Measurements from ENCODE around the gene UGT3A1. TPM values are rescaled to one million over a fixed set of nuclear protein-coding genes. Genes with fewer than 3 reads are reported as not detected.
A peak's percentile ranks its signal among the peaks of the same experiment; 100 is the strongest.

UGT3A1 gene
- total RNA-seq, 2 donors from 2014 or later = not detected

- DNase-seq (ENCODE audit: low spot score) = no peak
- Histone ChIP-seq H3K36me3 (no peaks in the 10 kb centered on the region), H3K9me3 (no peaks in the 10 kb centered on the region), H3K27me3 (replicated peaks; ENCODE audit: insufficient read depth) (no peaks in the 10 kb centered on the region), H3K4me3 (no peak overlapping the region), H3K27ac (no peak overlapping the region), H3K4me1 (ENCODE audit: control insufficient read depth in 1 of 2, low read depth in 2 of 2) (no peaks in the 10 kb centered on the region)
- ATAC-seq (ENCODE audit: insufficient number of reproducible peaks, low FRiP score, low read depth) = no peak
- no peak for TF ChIP-seq CTCF (IDR thresholded peaks at IDR 0.05)
Observed at GRCh38 chr5:35947085-35947484, 44.1 kb downstream of the UGT3A1 start.

DNA sequence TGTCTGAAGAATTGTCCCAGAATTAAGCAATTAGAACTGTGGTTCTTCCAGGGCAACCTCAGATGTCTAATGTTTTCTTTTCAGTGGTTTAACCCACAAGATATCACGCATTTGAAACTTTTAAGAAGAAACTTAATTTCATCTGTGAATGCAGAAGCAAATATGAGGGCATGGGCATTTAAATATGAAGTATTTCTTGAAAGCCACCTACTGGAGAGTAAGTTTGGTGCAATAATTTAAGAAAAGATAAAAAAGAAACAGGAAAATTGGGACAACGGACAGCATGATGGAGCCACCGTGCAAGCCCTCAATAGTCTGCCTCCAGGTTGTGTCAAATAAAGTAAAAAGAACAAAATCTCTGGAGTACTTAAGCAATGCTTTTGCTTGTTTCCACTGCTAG is 51.6 kb downstream of the UGT3A1 start:
- Histone ChIP-seq H3K4me3 (no peak overlapping the region), H3K9me3 (no peaks in the 10 kb centered on the region), H3K27ac (no peak overlapping the region), H3K4me1 (ENCODE audit: control insufficient read depth in 1 of 2, low read depth in 2 of 2) (no peaks in the 10 kb centered on the region), H3K27me3 (replicated peaks; ENCODE audit: insufficient read depth) (no peaks in the 10 kb centered on the region), H3K36me3 (no peaks in the 10 kb centered on the region)
- no peak for ATAC-seq (ENCODE audit: insufficient number of reproducible peaks, low FRiP score, low read depth)
- DNase-seq (ENCODE audit: low spot score) = no peak
- TF ChIP-seq CTCF (IDR thresholded peaks at IDR 0.05) = no peak

GRCh38 chr5:35938568-35939227 is 52.5 kb downstream of the UGT3A1 start, which contains the start of gene CAPSL:
Gene CAPSL (minus strand): TSS chr5:35938622. CDS start chr5:35921120, 17,502 bp downstream.
- ATAC-seq (ENCODE audit: insufficient number of reproducible peaks, low FRiP score, low read depth) (no peak), DNase-seq (ENCODE audit: low spot score) (no peak)
- Histone ChIP-seq H3K27ac (no peak within 1 kb of the TSS), H3K36me3 (no peaks in the 10 kb centered on the region), H3K4me3 (no peak within 1 kb of the TSS), H3K27me3 (replicated peaks; ENCODE audit: insufficient read depth) (no peaks in the 10 kb centered on the region), H3K9me3 (no peaks in the 10 kb centered on the region), H3K4me1 (ENCODE audit: control insufficient read depth in 1 of 2, low read depth in 2 of 2) (no peaks in the 10 kb centered on the region)
- no peak for TF ChIP-seq CTCF (IDR thresholded peaks at IDR 0.05)

GRCh38 chr5:35926389-35927051 is 64.7 kb downstream of the UGT3A1 start:
- Histone ChIP-seq H3K4me3 (no peak overlapping the region), H3K27me3 (replicated peaks; ENCODE audit: insufficient read depth) (no peaks in the 10 kb centered on the region), H3K36me3 (no peaks in the 10 kb centered on the region), H3K9me3 (no peaks in the 10 kb centered on the region), H3K4me1 (ENCODE audit: control insufficient read depth in 1 of 2, low read depth in 2 of 2) (no peaks in the 10 kb centered on the region), H3K27ac (no peak overlapping the region)
- peak; percentile 69 for TF ChIP-seq CTCF (IDR thresholded peaks at IDR 0.05)
- ATAC-seq (ENCODE audit: insufficient number of reproducible peaks, low FRiP score, low read depth) = peak; percentile 34
- DNase-seq (ENCODE audit: low spot score) = no peak

- no peak for ATAC-seq (ENCODE audit: insufficient number of reproducible peaks, low FRiP score, low read depth)
- no peak for DNase-seq (ENCODE audit: low spot score)
- TF ChIP-seq CTCF (IDR thresholded peaks at IDR 0.05) = no peak
- Histone ChIP-seq H3K36me3 (no peaks in the 10 kb centered on the region), H3K4me3 (no peak overlapping the region), H3K27me3 (replicated peaks; ENCODE audit: insufficient read depth) (no peaks in the 10 kb centered on the region), H3K9me3 (no peaks in the 10 kb centered on the region), H3K27ac (no peak overlapping the region), H3K4me1 (ENCODE audit: control insufficient read depth in 1 of 2, low read depth in 2 of 2) (no peaks in the 10 kb centered on the region)
Observed at GRCh38 chr5:35924950-35925722, 66.1 kb downstream of the UGT3A1 start.
